Testis (tissue), 2 donors: ENCODE data around the gene DENND6B.

Experiments
- POLR2A ChIP-seq: fragments of 450-650 bp; IDR thresholded peaks from one replicate; pipeline ENCODE4 v1.6.1; 2017; ENCODE audit warnings: antibody characterized with exemption, mild to moderate bottlenecking, moderate library complexity
- TF ChIP-seq, protein P1 (sequence below), 3 experiments: fragments of 450-650 bp in 2 of 3; fragments of 200-600 bp in 1 of 3; sonication (generic) in 1 of 3; IDR thresholded peaks; one replicate each; pipeline ENCODE4 v1.5.1; 2016 to 2019; ENCODE audit warnings: antibody characterized with exemption in 3 of 3, mild to moderate bottlenecking in 2 of 3, moderate library complexity in 1 of 3

DNA sequence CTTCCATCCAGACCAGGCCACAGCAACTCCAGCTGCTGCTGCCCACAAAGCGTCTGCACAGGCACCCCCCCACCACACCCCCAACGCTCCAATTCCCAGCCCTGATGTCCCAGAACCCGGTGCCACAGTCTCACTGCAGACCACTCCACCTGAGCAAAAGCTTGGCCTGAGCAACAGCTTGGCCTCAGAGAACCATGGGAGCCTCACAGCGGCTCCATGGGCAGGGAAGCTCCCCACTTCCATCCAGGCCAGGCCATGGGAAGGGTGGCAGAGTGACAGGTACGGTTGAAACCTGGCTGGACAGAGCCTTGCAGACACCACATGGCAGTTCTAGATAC, 32.5 kb downstream of the DENND6B start:
- TF ChIP-seq POLR2A, result no peak
- TF ChIP-seq, protein P1, sequence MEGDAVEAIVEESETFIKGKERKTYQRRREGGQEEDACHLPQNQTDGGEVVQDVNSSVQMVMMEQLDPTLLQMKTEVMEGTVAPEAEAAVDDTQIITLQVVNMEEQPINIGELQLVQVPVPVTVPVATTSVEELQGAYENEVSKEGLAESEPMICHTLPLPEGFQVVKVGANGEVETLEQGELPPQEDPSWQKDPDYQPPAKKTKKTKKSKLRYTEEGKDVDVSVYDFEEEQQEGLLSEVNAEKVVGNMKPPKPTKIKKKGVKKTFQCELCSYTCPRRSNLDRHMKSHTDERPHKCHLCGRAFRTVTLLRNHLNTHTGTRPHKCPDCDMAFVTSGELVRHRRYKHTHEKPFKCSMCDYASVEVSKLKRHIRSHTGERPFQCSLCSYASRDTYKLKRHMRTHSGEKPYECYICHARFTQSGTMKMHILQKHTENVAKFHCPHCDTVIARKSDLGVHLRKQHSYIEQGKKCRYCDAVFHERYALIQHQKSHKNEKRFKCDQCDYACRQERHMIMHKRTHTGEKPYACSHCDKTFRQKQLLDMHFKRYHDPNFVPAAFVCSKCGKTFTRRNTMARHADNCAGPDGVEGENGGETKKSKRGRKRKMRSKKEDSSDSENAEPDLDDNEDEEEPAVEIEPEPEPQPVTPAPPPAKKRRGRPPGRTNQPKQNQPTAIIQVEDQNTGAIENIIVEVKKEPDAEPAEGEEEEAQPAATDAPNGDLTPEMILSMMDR (IDR thresholded peaks at IDR 0.05), result no peak
